WTC11 (cell line): ENCODE measurements around the gene ST6GALNAC6.

Experiments
- ATF3 ChIP-seq: sonication (generic); formaldehyde crosslinking; conservative IDR thresholded peaks from 2 replicates; pipeline ENCODE4 v1.8.1; 2022; ENCODE audit warnings: mild to moderate bottlenecking, missing genetic modification reagents
- CBFB ChIP-seq: sonication (generic); formaldehyde crosslinking; IDR thresholded peaks from 2 replicates; pipeline ENCODE4 v1.8.1; 2022; ENCODE audit warnings: mild to moderate bottlenecking, low read depth, missing genetic modification reagents
- CREM ChIP-seq: sonication (generic); formaldehyde crosslinking; IDR thresholded peaks from 2 replicates; pipeline ENCODE4 v1.8.1; 2022; ENCODE audit warnings: mild to moderate bottlenecking, missing genetic modification reagents, moderate library complexity
- EMX1 ChIP-seq: fragments of 250-450 bp; sonication (Bioruptor Pico); IDR thresholded peaks from 2 replicates; pipeline ENCODE4 v1.8.0; 2021; ENCODE audit warnings: mild to moderate bottlenecking
- ETV6 ChIP-seq: sonication (generic); formaldehyde crosslinking; IDR thresholded peaks from 2 replicates; pipeline ENCODE4 v1.8.1; 2022; ENCODE audit warnings: mild to moderate bottlenecking, missing genetic modification reagents
- FOXJ3 ChIP-seq: sonication (generic); formaldehyde crosslinking; IDR thresholded peaks from 2 replicates; pipeline ENCODE4 v1.9.0; 2021; ENCODE audit warnings: missing genetic modification reagents, mild to moderate bottlenecking, borderline replicate concordance
- GABPB1 ChIP-seq: sonication (generic); formaldehyde crosslinking; IDR thresholded peaks from 2 replicates; pipeline ENCODE4 v1.8.1; 2023; ENCODE audit warnings: mild to moderate bottlenecking, missing genetic modification reagents
- JAZF1 ChIP-seq: fragments of 250-450 bp; sonication (Bioruptor Pico); IDR thresholded peaks from 2 replicates; pipeline ENCODE4 v1.9.0; 2021; ENCODE audit warnings: moderate library complexity, mild to moderate bottlenecking, inconsistent platforms
- MLX ChIP-seq: sonication (generic); formaldehyde crosslinking; IDR thresholded peaks from 2 replicates; pipeline ENCODE4 v1.8.1; 2023; ENCODE audit warnings: mild to moderate bottlenecking, missing genetic modification reagents, moderate library complexity
- NR1H2 ChIP-seq: sonication (generic); formaldehyde crosslinking; IDR thresholded peaks from 2 replicates; pipeline ENCODE4 v1.9.0; 2021; ENCODE audit warnings: mild to moderate bottlenecking, moderate library complexity, missing genetic modification reagents
- ZNF121 ChIP-seq: sonication (generic); formaldehyde crosslinking; IDR thresholded peaks from 2 replicates; pipeline ENCODE4 v1.8.0; 2023; ENCODE audit warnings: missing genetic modification reagents
- ZNF138 ChIP-seq: sonication (generic); formaldehyde crosslinking; conservative IDR thresholded peaks from 2 replicates; pipeline ENCODE4 v1.8.1; 2022; ENCODE audit warnings: mild to moderate bottlenecking, moderate library complexity, missing genetic modification reagents
- TF ChIP-seq, protein P1 (sequence below): fragments of 200-600 bp; IDR thresholded peaks from 2 replicates; pipeline ENCODE4 v1.8.0; 2022; ENCODE audit warnings: antibody characterized with exemption
- TF ChIP-seq, protein P2 (sequence below): sonication (generic); formaldehyde crosslinking; IDR thresholded peaks from 2 replicates; pipeline ENCODE4 v1.8.0; 2022; ENCODE audit warnings: mild to moderate bottlenecking, missing genetic modification reagents

DNA sequence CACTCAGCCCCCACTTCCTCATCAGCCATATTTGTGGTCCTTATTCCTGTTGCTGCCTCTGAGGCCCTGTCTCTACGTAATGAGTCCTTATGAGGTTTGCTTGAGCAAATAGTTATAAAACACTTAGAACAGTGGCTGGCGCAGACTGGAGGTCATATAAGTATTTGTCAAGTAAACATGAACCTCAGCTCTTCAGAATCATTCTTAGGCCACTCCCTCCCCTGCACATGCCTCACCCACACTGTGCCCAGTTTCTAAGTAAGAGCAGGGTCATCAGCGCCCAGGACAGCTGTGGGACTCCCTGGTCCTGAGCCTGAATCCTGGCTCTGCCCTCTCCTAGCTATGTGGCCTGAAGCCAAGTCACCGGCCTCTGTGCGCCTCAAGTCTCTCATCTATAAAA is 13.5 kb upstream of the ST6GALNAC6 start:
- TF ChIP-seq, protein P1, sequence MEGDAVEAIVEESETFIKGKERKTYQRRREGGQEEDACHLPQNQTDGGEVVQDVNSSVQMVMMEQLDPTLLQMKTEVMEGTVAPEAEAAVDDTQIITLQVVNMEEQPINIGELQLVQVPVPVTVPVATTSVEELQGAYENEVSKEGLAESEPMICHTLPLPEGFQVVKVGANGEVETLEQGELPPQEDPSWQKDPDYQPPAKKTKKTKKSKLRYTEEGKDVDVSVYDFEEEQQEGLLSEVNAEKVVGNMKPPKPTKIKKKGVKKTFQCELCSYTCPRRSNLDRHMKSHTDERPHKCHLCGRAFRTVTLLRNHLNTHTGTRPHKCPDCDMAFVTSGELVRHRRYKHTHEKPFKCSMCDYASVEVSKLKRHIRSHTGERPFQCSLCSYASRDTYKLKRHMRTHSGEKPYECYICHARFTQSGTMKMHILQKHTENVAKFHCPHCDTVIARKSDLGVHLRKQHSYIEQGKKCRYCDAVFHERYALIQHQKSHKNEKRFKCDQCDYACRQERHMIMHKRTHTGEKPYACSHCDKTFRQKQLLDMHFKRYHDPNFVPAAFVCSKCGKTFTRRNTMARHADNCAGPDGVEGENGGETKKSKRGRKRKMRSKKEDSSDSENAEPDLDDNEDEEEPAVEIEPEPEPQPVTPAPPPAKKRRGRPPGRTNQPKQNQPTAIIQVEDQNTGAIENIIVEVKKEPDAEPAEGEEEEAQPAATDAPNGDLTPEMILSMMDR: no peak
- no peak for TF ChIP-seq ZNF138 (CRISPR knock-in tag)
- no peak for TF ChIP-seq FOXJ3
- no peak for TF ChIP-seq EMX1
- TF ChIP-seq CBFB (CRISPR knock-in tag): no peak
- no peak for TF ChIP-seq NR1H2 (CRISPR knock-in tag)
- no peak for TF ChIP-seq ETV6 (CRISPR knock-in tag)
- TF ChIP-seq GABPB1: no peak
- TF ChIP-seq MLX: no peak
- no peak for TF ChIP-seq JAZF1 (CRISPR knock-in tag)
- TF ChIP-seq, protein P2, sequence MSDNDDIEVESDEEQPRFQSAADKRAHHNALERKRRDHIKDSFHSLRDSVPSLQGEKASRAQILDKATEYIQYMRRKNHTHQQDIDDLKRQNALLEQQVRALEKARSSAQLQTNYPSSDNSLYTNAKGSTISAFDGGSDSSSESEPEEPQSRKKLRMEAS (CRISPR knock-in tag): no peak
- TF ChIP-seq ATF3 (CRISPR knock-in tag): no peak
- no peak for TF ChIP-seq CREM (CRISPR knock-in tag)
- TF ChIP-seq ZNF121: no peak
